WTC11 (cell line): Measurements from ENCODE around the gene GRM8. TPM values are rescaled to one million over a fixed set of nuclear protein-coding genes. Genes with fewer than 3 reads are reported as not detected.
A peak's percentile ranks its signal among the peaks of the same experiment; 100 is the strongest.

ENCODE experiments used
- ATAC-seq: fragments of 200-7000 bp; cut with Tn5 transposase; 2 replicates; pipeline ENCODE4 v1.10.0; 2021; ENCODE audit warnings: mild to moderate bottlenecking, moderate library complexity
- CTCF ChIA-PET: fragments of 300-600 bp; sonication (Branson Sonifier 250); formaldehyde crosslinking; loops from one replicate; lab custom pipeline; 2021; ENCODE audit warnings: antibody characterized with exemption; lab: Charles Lee
- POLR2A ChIA-PET: fragments of 350-600 bp; sonication (Branson Sonifier 250); formaldehyde crosslinking; loops from one replicate; lab custom pipeline; 2021; ENCODE audit warnings: antibody characterized with exemption; lab: Charles Lee
- DNase-seq: peaks from one replicate; pipeline ENCODE4 v3.0.0; 2021; ENCODE audit warnings: low spot score
- H3K27ac Mint-ChIP-seq: 2 replicates; pipeline ENCODE4 v1.8.0; 2021; ENCODE audit warnings: mixed read lengths
- H3K27me3 Mint-ChIP-seq: 2 replicates; pipeline ENCODE4 v1.8.0; 2021; ENCODE audit warnings: low read depth, mild to moderate bottlenecking, moderate library complexity, mixed read lengths
- H3K36me3 Mint-ChIP-seq: 2 replicates; pipeline ENCODE4 v1.8.0; 2021; ENCODE audit warnings: mixed read lengths
- H3K4me1 Mint-ChIP-seq: 2 replicates; pipeline ENCODE4 v1.8.0; 2022; ENCODE audit warnings: mixed read lengths
- H3K4me3 Mint-ChIP-seq: 2 replicates; pipeline ENCODE4 v1.8.0; 2021; ENCODE audit warnings: mild to moderate bottlenecking, moderate library complexity, mixed read lengths
- H3K9me3 Mint-ChIP-seq: 2 replicates; pipeline ENCODE4 v1.8.0; 2021; ENCODE audit warnings: mixed read lengths
- CDX4 ChIP-seq: fragments of 250-450 bp; sonication (Bioruptor Pico); IDR thresholded peaks from 2 replicates; pipeline ENCODE4 v1.9.0; 2021; ENCODE audit warnings: moderate library complexity, mild to moderate bottlenecking, inconsistent platforms, borderline replicate concordance
- FOXP1 ChIP-seq: sonication (generic); formaldehyde crosslinking; IDR thresholded peaks from 2 replicates; pipeline ENCODE4 v1.8.0; 2022; ENCODE audit warnings: missing genetic modification reagents, mild to moderate bottlenecking, moderate library complexity, borderline replicate concordance
- GTF2I ChIP-seq: fragments of 250-450 bp; sonication (Bioruptor Pico); conservative IDR thresholded peaks from 2 replicates; pipeline ENCODE4 v1.4.0; 2021; ENCODE audit warnings: mild to moderate bottlenecking
- JAZF1 ChIP-seq: fragments of 250-450 bp; sonication (Bioruptor Pico); IDR thresholded peaks from 2 replicates; pipeline ENCODE4 v1.9.0; 2021; ENCODE audit warnings: moderate library complexity, mild to moderate bottlenecking, inconsistent platforms
- NFE2L1 ChIP-seq: sonication (generic); formaldehyde crosslinking; IDR thresholded peaks from 2 replicates; pipeline ENCODE4 v1.8.1; 2023; ENCODE audit warnings: missing genetic modification reagents
- NR3C1 ChIP-seq: sonication (generic); formaldehyde crosslinking; conservative IDR thresholded peaks from 2 replicates; pipeline ENCODE4 v1.8.1; 2023; ENCODE audit warnings: low read depth, mild to moderate bottlenecking, missing genetic modification reagents
- PRRX2 ChIP-seq: fragments of 250-450 bp; sonication (Bioruptor Pico); IDR thresholded peaks from 2 replicates; pipeline ENCODE4 v1.8.0; 2021; ENCODE audit warnings: mild to moderate bottlenecking
- STAT6 ChIP-seq: sonication (generic); formaldehyde crosslinking; conservative IDR thresholded peaks from 2 replicates; pipeline ENCODE4 v1.8.1; 2023; ENCODE audit warnings: mild to moderate bottlenecking, low read depth, missing genetic modification reagents, moderate library complexity
- TCF7 ChIP-seq: sonication (generic); formaldehyde crosslinking; IDR thresholded peaks from 2 replicates; pipeline ENCODE4 v1.8.0; 2022; ENCODE audit warnings: mild to moderate bottlenecking, low read depth, missing genetic modification reagents, moderate library complexity
- TP53 ChIP-seq: sonication (generic); formaldehyde crosslinking; IDR thresholded peaks from 2 replicates; pipeline ENCODE4 v1.8.1; 2023; ENCODE audit warnings: mild to moderate bottlenecking, missing genetic modification reagents
- ZNF219 ChIP-seq: sonication (generic); formaldehyde crosslinking; IDR thresholded peaks from 2 replicates; pipeline ENCODE4 v1.8.0; 2023; ENCODE audit warnings: missing genetic modification reagents, mild to moderate bottlenecking, borderline replicate concordance
- ZNF263 ChIP-seq: sonication (generic); formaldehyde crosslinking; IDR thresholded peaks from 2 replicates; pipeline ENCODE4 v1.8.1; 2022; ENCODE audit warnings: low read depth, mild to moderate bottlenecking, moderate library complexity, missing genetic modification reagents
- ZNF425 ChIP-seq: fragments of 250-450 bp; sonication (Bioruptor Pico); conservative IDR thresholded peaks from 2 replicates; pipeline ENCODE4 v1.9.0; 2021; ENCODE audit warnings: mild to moderate bottlenecking
- ZNF512 ChIP-seq: sonication (generic); formaldehyde crosslinking; IDR thresholded peaks from 2 replicates; pipeline ENCODE4 v1.8.1; 2022; ENCODE audit warnings: missing genetic modification reagents, borderline replicate concordance
- total RNA-seq: library from RNA; stranded (reverse); gene quantifications from 3 replicates; pipeline ENCODE4 v1.2.3, GENCODE V29; 2021
- TF ChIP-seq, protein P1 (sequence below): sonication (generic); formaldehyde crosslinking; IDR thresholded peaks from 2 replicates; pipeline ENCODE4 v1.8.0; 2022; ENCODE audit warnings: mild to moderate bottlenecking, missing genetic modification reagents
- TF ChIP-seq, protein P2 (sequence below): sonication (generic); formaldehyde crosslinking; IDR thresholded peaks from 2 replicates; pipeline ENCODE4 v1.8.1; 2022; ENCODE audit warnings: low read depth, missing genetic modification reagents, borderline replicate concordance
- TF ChIP-seq, protein P3 (sequence below): sonication (generic); formaldehyde crosslinking; IDR thresholded peaks from 2 replicates; pipeline ENCODE4 v1.8.0; 2022; ENCODE audit warnings: mild to moderate bottlenecking, missing genetic modification reagents

The GRM8 gene
- total RNA-seq, 1 experiment from 2014 or later, result 2.3 TPM

GRCh38 chr7:126958367-126958766 lies 294.4 kb downstream of the GRM8 start:
- ChIA-PET CTCF (no interaction called here), POLR2A (no interaction called here)
- H3K27ac Mint-ChIP-seq, result no peak overlapping the region
- DNase-seq (no peak), ATAC-seq (no peak)
- no peaks in the 10 kb centered on the region; the same call in 1 of the 2 replicates for H3K27me3 Mint-ChIP-seq
- no peaks in the 10 kb centered on the region for H3K36me3 Mint-ChIP-seq
- no peaks in the 10 kb centered on the region for H3K9me3 Mint-ChIP-seq
- H3K4me1 Mint-ChIP-seq, result no peaks in the 10 kb centered on the region
- H3K4me3 Mint-ChIP-seq, result no peak overlapping the region
- TF ChIP-seq GTF2I (CRISPR knock-in tag) (no peak), NR3C1 (CRISPR knock-in tag) (no peak), CDX4 (CRISPR knock-in tag) (no peak), JAZF1 (CRISPR knock-in tag) (no peak), ZNF263 (CRISPR knock-in tag) (no peak)
- TF ChIP-seq, protein P1, sequence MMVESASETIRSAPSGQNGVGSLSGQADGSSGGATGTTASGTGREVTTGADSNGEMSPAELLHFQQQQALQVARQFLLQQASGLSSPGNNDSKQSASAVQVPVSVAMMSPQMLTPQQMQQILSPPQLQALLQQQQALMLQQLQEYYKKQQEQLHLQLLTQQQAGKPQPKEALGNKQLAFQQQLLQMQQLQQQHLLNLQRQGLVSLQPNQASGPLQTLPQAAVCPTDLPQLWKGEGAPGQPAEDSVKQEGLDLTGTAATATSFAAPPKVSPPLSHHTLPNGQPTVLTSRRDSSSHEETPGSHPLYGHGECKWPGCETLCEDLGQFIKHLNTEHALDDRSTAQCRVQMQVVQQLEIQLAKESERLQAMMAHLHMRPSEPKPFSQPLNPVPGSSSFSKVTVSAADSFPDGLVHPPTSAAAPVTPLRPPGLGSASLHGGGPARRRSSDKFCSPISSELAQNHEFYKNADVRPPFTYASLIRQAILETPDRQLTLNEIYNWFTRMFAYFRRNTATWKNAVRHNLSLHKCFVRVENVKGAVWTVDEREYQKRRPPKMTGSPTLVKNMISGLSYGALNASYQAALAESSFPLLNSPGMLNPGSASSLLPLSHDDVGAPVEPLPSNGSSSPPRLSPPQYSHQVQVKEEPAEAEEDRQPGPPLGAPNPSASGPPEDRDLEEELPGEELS, result no peak
- TF ChIP-seq, protein P2, sequence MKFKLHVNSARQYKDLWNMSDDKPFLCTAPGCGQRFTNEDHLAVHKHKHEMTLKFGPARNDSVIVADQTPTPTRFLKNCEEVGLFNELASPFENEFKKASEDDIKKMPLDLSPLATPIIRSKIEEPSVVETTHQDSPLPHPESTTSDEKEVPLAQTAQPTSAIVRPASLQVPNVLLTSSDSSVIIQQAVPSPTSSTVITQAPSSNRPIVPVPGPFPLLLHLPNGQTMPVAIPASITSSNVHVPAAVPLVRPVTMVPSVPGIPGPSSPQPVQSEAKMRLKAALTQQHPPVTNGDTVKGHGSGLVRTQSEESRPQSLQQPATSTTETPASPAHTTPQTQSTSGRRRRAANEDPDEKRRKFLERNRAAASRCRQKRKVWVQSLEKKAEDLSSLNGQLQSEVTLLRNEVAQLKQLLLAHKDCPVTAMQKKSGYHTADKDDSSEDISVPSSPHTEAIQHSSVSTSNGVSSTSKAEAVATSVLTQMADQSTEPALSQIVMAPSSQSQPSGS (CRISPR knock-in tag), result no peak

GRCh38 chr7:126957443-126957842 lies 295.3 kb downstream of the GRM8 start:
- DNase-seq (peak; percentile 9), ATAC-seq (no peak; the same call in none of the 2 replicates)
- H3K27me3 Mint-ChIP-seq, result no peaks in the 10 kb centered on the region; the same call in 1 of the 2 replicates
- H3K9me3 Mint-ChIP-seq, result no peaks in the 10 kb centered on the region
- H3K36me3 Mint-ChIP-seq, result no peaks in the 10 kb centered on the region
- no peak overlapping the region for H3K4me3 Mint-ChIP-seq
- CTCF ChIA-PET, result no interaction called here
- no peaks in the 10 kb centered on the region for H3K4me1 Mint-ChIP-seq
- no peak overlapping the region for H3K27ac Mint-ChIP-seq
- POLR2A ChIA-PET, result no interaction called here
- no peak for TF ChIP-seq TP53 (CRISPR knock-in tag)
- no peak for TF ChIP-seq ZNF425 (CRISPR knock-in tag)
- TF ChIP-seq ZNF512 (CRISPR knock-in tag), result no peak
- no peak for TF ChIP-seq TCF7 (CRISPR knock-in tag)
- no peak for TF ChIP-seq PRRX2 (CRISPR knock-in tag)
- TF ChIP-seq, protein P3, sequence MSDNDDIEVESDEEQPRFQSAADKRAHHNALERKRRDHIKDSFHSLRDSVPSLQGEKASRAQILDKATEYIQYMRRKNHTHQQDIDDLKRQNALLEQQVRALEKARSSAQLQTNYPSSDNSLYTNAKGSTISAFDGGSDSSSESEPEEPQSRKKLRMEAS (CRISPR knock-in tag), result no peak
- TF ChIP-seq ZNF219 (CRISPR knock-in tag), result no peak
- no peak for TF ChIP-seq NFE2L1 (CRISPR knock-in tag)
- TF ChIP-seq FOXP1 (CRISPR knock-in tag), result no peak
- TF ChIP-seq STAT6 (CRISPR knock-in tag), result no peak
